ENCODE measurements around the gene RCOR1.

- no peak for TF ChIP-seq CTCF (IDR thresholded peaks at IDR 0.05 in 8 of 11, conservative IDR thresholded peaks at IDR 0.05 in 3 of 11)
- no peak for TF ChIP-seq POLR2A (IDR thresholded peaks at IDR 0.05)
- TF ChIP-seq POLR2AphosphoS5 (IDR thresholded peaks at IDR 0.05) = no peak
Observed at GRCh38 chr14:102580550-102581110, 11.8 kb upstream of the RCOR1 start.
